HL-60 (cell line): ENCODE measurements around the gene SMARCA2.

Source experiments
- DNase-seq, 2 experiments: peaks; one replicate each; pipeline ENCODE4 v3.0.0-alpha.2; 2010 to 2020; ENCODE audit warnings: low read depth in 1 of 2, low spot score in 1 of 2
- H3K27ac ChIP-seq: fragments of 250-450 bp; sonication (Bioruptor Pico); replicated peaks from 2 replicates; pipeline ENCODE4 v1.5.1; 2020; ENCODE audit warnings: mild to moderate bottlenecking, moderate library complexity
- H3K27me3 ChIP-seq: fragments of 250-450 bp; sonication (Bioruptor Pico); 2 replicates; pipeline ENCODE4 v1.5.1; 2021; ENCODE audit warnings: mild to moderate bottlenecking, moderate library complexity; ENCODE audit not compliant: insufficient read depth, poor library complexity, severe bottlenecking
- H3K4me3 ChIP-seq: replicated peaks from 2 replicates; pipeline ENCODE4 v1.5.1; 2011; ENCODE audit warnings: mild to moderate bottlenecking, control low read depth, low read length; ENCODE audit not compliant: insufficient read depth
- CTCF ChIP-seq: IDR thresholded peaks from one replicate; pipeline ENCODE4 v1.5.1; 2011; ENCODE audit warnings: low read length, control low read depth, inconsistent platforms; ENCODE audit not compliant: insufficient read depth
- GABPA ChIP-seq: IDR thresholded peaks from 2 replicates; pipeline ENCODE4 v1.6.1; 2012; ENCODE audit warnings: low read depth
- POLR2AphosphoS5 ChIP-seq: IDR thresholded peaks from 2 replicates; pipeline ENCODE4 v1.6.1; 2012; ENCODE audit warnings: low read depth
- REST ChIP-seq: IDR thresholded peaks from 2 replicates; pipeline ENCODE4 v1.6.1; 2012; ENCODE audit warnings: low read depth; ENCODE audit not compliant: insufficient replicate concordance
- SPI1 ChIP-seq: IDR thresholded peaks from 2 replicates; pipeline ENCODE4 v1.6.1; 2012; ENCODE audit warnings: low read depth, mild to moderate bottlenecking, borderline replicate concordance

The SMARCA2 gene

GRCh38 chr9:2180704-2181103, 165.6 kb downstream of the SMARCA2 start:
- TF ChIP-seq REST (no peak), CTCF (no peak), POLR2AphosphoS5 (no peak), SPI1 (no peak), GABPA (no peak)
- no peak for DNase-seq
- Histone ChIP-seq H3K27me3 (no peaks in the 10 kb centered on the region), H3K27ac (no peak overlapping the region), H3K4me3 (no peak overlapping the region)

- Histone ChIP-seq H3K27me3 (no peaks in the 10 kb centered on the region), H3K27ac (no peak overlapping the region), H3K4me3 (no peak overlapping the region)
- TF ChIP-seq POLR2AphosphoS5: no peak
- no peak for TF ChIP-seq GABPA
- no peak for TF ChIP-seq SPI1
- peak; percentile 30 for TF ChIP-seq CTCF
- no peak for TF ChIP-seq REST
- DNase-seq: peak in 1 of 2 experiments; percentile 28
These were observed 166.6 kb downstream of the SMARCA2 start for GRCh38 chr9:2181792-2182191.

GRCh38 chr9:2190939-2191608, 175.9 kb downstream of the SMARCA2 start:
- Histone ChIP-seq H3K27ac (no peak overlapping the region), H3K27me3 (no peaks in the 10 kb centered on the region), H3K4me3 (no peak overlapping the region)
- no peak for DNase-seq
- TF ChIP-seq REST (no peak), POLR2AphosphoS5 (no peak), SPI1 (no peak), CTCF (no peak), GABPA (no peak)
